ENCODE measurements around the gene XPR1. TPM values are rescaled to one million over a fixed set of nuclear protein-coding genes. Genes with fewer than 3 reads are reported as not detected.

The XPR1 gene
- total and polyA plus RNA-seq, 2 experiments from 2014 or later = 4.9 to 15.6 TPM

- no peaks in the 10 kb centered on the region for H3K9me3 ChIP-seq (ENCODE audit: low read depth)
- H2AFZ ChIP-seq = no peak overlapping the region
- no peak overlapping the region for H3K4me2 ChIP-seq (ENCODE audit: unreplicated experiment)
- no peak for DNase-seq
- in situ Hi-C loops (cut with MboI) = no loop called here
- no peaks in the 10 kb centered on the region for H3K9me2 ChIP-seq (ENCODE audit: insufficient read depth)
- no peaks in the 10 kb centered on the region for H4K20me1 ChIP-seq (ENCODE audit: insufficient read depth)
- H3K27me3 ChIP-seq (replicated peaks; ENCODE audit: insufficient read depth) = no peaks in the 10 kb centered on the region
- WGBS, 2 experiments (ENCODE audit: low coverage in 1 of 2, low lambda C conversion rate in 2 of 2, missing lambda C conversion rate in 2 of 2) = 100% methylated on average over 1 of the region's 1 CpG
- no peaks in the 10 kb centered on the region for H3K79me2 ChIP-seq (ENCODE audit: insufficient read depth)
- TF ChIP-seq EZH2 (IDR thresholded peaks at IDR 0.05; ENCODE audit: insufficient read depth, poor library complexity, severe bottlenecking) = no peak
- no peak for TF ChIP-seq EZH2phosphoT487 (IDR thresholded peaks at IDR 0.05; ENCODE audit: insufficient read depth, low read depth)
- no peak overlapping the region for H3K27ac ChIP-seq
- 0 out of 2 replicates have a peak, but pooled peaks cover 3% of the 10 kb centered on the region for H3K36me3 ChIP-seq (ENCODE audit: low read depth)
- no peaks in the 10 kb centered on the region for H3F3A ChIP-seq (ENCODE audit: insufficient read depth)
- H3K4me3 ChIP-seq = no peak overlapping the region
- H3K4me1 ChIP-seq (ENCODE audit: insufficient read depth) = no peaks in the 10 kb centered on the region
- no peak overlapping the region for H3K9ac ChIP-seq
Observed at GRCh38 chr1:180888870-180889269, 257.0 kb downstream of the XPR1 start.

GRCh38 chr1:180889325-180889724 lies 257.5 kb downstream of the XPR1 start:
- Histone ChIP-seq H3K36me3 (ENCODE audit: low read depth) (no peaks in the 10 kb centered on the region), H3K27me3 (replicated peaks; ENCODE audit: insufficient read depth) (no peaks in the 10 kb centered on the region), H3K79me2 (ENCODE audit: insufficient read depth) (no peaks in the 10 kb centered on the region), H2AFZ (no peak overlapping the region), H3K4me2 (ENCODE audit: unreplicated experiment) (no peak overlapping the region), H3F3A (ENCODE audit: insufficient read depth) (no peaks in the 10 kb centered on the region), H3K9me2 (ENCODE audit: insufficient read depth) (no peaks in the 10 kb centered on the region), H3K4me3 (no peak overlapping the region), H3K4me1 (ENCODE audit: insufficient read depth) (no peaks in the 10 kb centered on the region), H3K9me3 (ENCODE audit: low read depth) (no peaks in the 10 kb centered on the region), H3K27ac (no peak overlapping the region), H4K20me1 (ENCODE audit: insufficient read depth) (no peaks in the 10 kb centered on the region), H3K9ac (no peak overlapping the region)
- WGBS, 2 experiments (ENCODE audit: low coverage in 1 of 2, low lambda C conversion rate in 2 of 2, missing lambda C conversion rate in 2 of 2) = 91% methylated on average over 2 of the region's 2 CpGs
- in situ Hi-C loops (cut with MboI) = no loop called here
- no peak for TF ChIP-seq EZH2 (IDR thresholded peaks at IDR 0.05; ENCODE audit: insufficient read depth, poor library complexity, severe bottlenecking)
- TF ChIP-seq EZH2phosphoT487 (IDR thresholded peaks at IDR 0.05; ENCODE audit: insufficient read depth, low read depth) = no peak
- DNase-seq = no peak

- no peaks in the 10 kb centered on the region for H3F3A ChIP-seq (ENCODE audit: insufficient read depth)
- H3K9me2 ChIP-seq (ENCODE audit: insufficient read depth) = no peaks in the 10 kb centered on the region
- H3K27me3 ChIP-seq (replicated peaks; ENCODE audit: insufficient read depth) = no peaks in the 10 kb centered on the region
- H3K9ac ChIP-seq = no peak overlapping the region
- H4K20me1 ChIP-seq (ENCODE audit: insufficient read depth) = no peaks in the 10 kb centered on the region
- no peak overlapping the region for H3K4me3 ChIP-seq
- H3K4me2 ChIP-seq (ENCODE audit: unreplicated experiment) = no peak overlapping the region
- no peaks in the 10 kb centered on the region for H3K9me3 ChIP-seq (ENCODE audit: low read depth)
- TF ChIP-seq EZH2 (IDR thresholded peaks at IDR 0.05; ENCODE audit: insufficient read depth, poor library complexity, severe bottlenecking) (no peak), EZH2phosphoT487 (IDR thresholded peaks at IDR 0.05; ENCODE audit: insufficient read depth, low read depth) (no peak)
- H3K79me2 ChIP-seq (ENCODE audit: insufficient read depth) = no peaks in the 10 kb centered on the region
- no peak for DNase-seq
- H3K27ac ChIP-seq = no peak overlapping the region
- WGBS, 2 experiments (ENCODE audit: low coverage in 1 of 2, low lambda C conversion rate in 2 of 2, missing lambda C conversion rate in 2 of 2) = 78 to 79% methylated on average over 5 of the region's 5 CpGs
- no peaks in the 10 kb centered on the region for H3K4me1 ChIP-seq (ENCODE audit: insufficient read depth)
- no peak overlapping the region for H2AFZ ChIP-seq
- H3K36me3 ChIP-seq (ENCODE audit: low read depth) = no peaks in the 10 kb centered on the region
- in situ Hi-C loops (cut with MboI) = no loop called here
Observed at GRCh38 chr1:180892272-180892671, 260.4 kb downstream of the XPR1 start.

GRCh38 chr1:180892675-180893074 lies 260.9 kb downstream of the XPR1 start:
- 95 to 98% methylated on average over 2 of the region's 2 CpGs for WGBS, 2 experiments (ENCODE audit: low coverage in 1 of 2, low lambda C conversion rate in 2 of 2, missing lambda C conversion rate in 2 of 2)
- in situ Hi-C loops (cut with MboI) = no loop called here
- no peak for DNase-seq

GRCh38 chr1:180893614-180894013 lies 261.8 kb downstream of the XPR1 start:
- WGBS, 2 experiments (ENCODE audit: low coverage in 1 of 2, low lambda C conversion rate in 2 of 2, missing lambda C conversion rate in 2 of 2) = 57 to 58% methylated on average over 3 of the region's 3 CpGs
- no peaks in the 10 kb centered on the region for H4K20me1 ChIP-seq (ENCODE audit: insufficient read depth)
- no peak overlapping the region for H3K4me2 ChIP-seq (ENCODE audit: unreplicated experiment)
- H3K9me2 ChIP-seq (ENCODE audit: insufficient read depth) = no peaks in the 10 kb centered on the region
- TF ChIP-seq EZH2 (IDR thresholded peaks at IDR 0.05; ENCODE audit: insufficient read depth, poor library complexity, severe bottlenecking) (no peak), EZH2phosphoT487 (IDR thresholded peaks at IDR 0.05; ENCODE audit: insufficient read depth, low read depth) (no peak)
- H3K9ac ChIP-seq = no peak overlapping the region
- in situ Hi-C loops (cut with MboI) = no loop called here
- H3K27ac ChIP-seq = no peak overlapping the region
- no peak overlapping the region for H2AFZ ChIP-seq
- H3K36me3 ChIP-seq (ENCODE audit: low read depth) = no peaks in the 10 kb centered on the region
- no peaks in the 10 kb centered on the region for H3K79me2 ChIP-seq (ENCODE audit: insufficient read depth)
- no peaks in the 10 kb centered on the region for H3K9me3 ChIP-seq (ENCODE audit: low read depth)
- DNase-seq = no peak
- 0 out of 2 replicates have a peak, but pooled peaks cover 3% of the 10 kb centered on the region for H3F3A ChIP-seq (ENCODE audit: insufficient read depth)
- no peaks in the 10 kb centered on the region for H3K27me3 ChIP-seq (replicated peaks; ENCODE audit: insufficient read depth)
- no peak overlapping the region for H3K4me3 ChIP-seq
- H3K4me1 ChIP-seq (ENCODE audit: insufficient read depth) = 0 out of 2 replicates have a peak, but pooled peaks cover 5% of the 10 kb centered on the region

More at GRCh38 chr1:180892675-180893074, 260.9 kb downstream of the XPR1 start:
- Histone ChIP-seq H3K4me3 (no peak overlapping the region), H3K9me3 (ENCODE audit: low read depth) (no peaks in the 10 kb centered on the region), H3K27me3 (replicated peaks; ENCODE audit: insufficient read depth) (no peaks in the 10 kb centered on the region), H3F3A (ENCODE audit: insufficient read depth) (no peaks in the 10 kb centered on the region), H4K20me1 (ENCODE audit: insufficient read depth) (no peaks in the 10 kb centered on the region), H3K9me2 (ENCODE audit: insufficient read depth) (no peaks in the 10 kb centered on the region), H3K4me1 (ENCODE audit: insufficient read depth) (no peaks in the 10 kb centered on the region), H3K9ac (no peak overlapping the region), H3K4me2 (ENCODE audit: unreplicated experiment) (no peak overlapping the region), H3K36me3 (ENCODE audit: low read depth) (no peaks in the 10 kb centered on the region), H2AFZ (no peak overlapping the region), H3K79me2 (ENCODE audit: insufficient read depth) (no peaks in the 10 kb centered on the region), H3K27ac (no peak overlapping the region)
- no peak for TF ChIP-seq EZH2 (IDR thresholded peaks at IDR 0.05; ENCODE audit: insufficient read depth, poor library complexity, severe bottlenecking)
- no peak for TF ChIP-seq EZH2phosphoT487 (IDR thresholded peaks at IDR 0.05; ENCODE audit: insufficient read depth, low read depth)

All from GM23248 (cell line).